Rectal smooth muscle tissue (tissue), 1 donor: ENCODE results near the gene KCTD8.

Experiments
- H3K27ac ChIP-seq: one replicate; pipeline ENCODE4 v1.7.0; 2013; ENCODE audit warnings: low read depth, low read length, inconsistent platforms
- H3K27me3 ChIP-seq: one replicate; pipeline ENCODE4 v1.7.0; 2013; ENCODE audit warnings: low read length; ENCODE audit not compliant: control insufficient read depth, insufficient read depth
- H3K36me3 ChIP-seq: one replicate; pipeline ENCODE4 v1.7.0; 2013; ENCODE audit warnings: low read length; ENCODE audit not compliant: control insufficient read depth, insufficient read depth
- H3K4me1 ChIP-seq: one replicate; pipeline ENCODE4 v1.7.0; 2013; ENCODE audit warnings: low read length; ENCODE audit not compliant: control insufficient read depth, insufficient read depth
- H3K4me3 ChIP-seq: one replicate; pipeline ENCODE4 v1.7.0; 2013; ENCODE audit warnings: low read length
- H3K9ac ChIP-seq: one replicate; pipeline ENCODE4 v1.7.0; 2013; ENCODE audit warnings: low read length

KCTD8 gene

DNA sequence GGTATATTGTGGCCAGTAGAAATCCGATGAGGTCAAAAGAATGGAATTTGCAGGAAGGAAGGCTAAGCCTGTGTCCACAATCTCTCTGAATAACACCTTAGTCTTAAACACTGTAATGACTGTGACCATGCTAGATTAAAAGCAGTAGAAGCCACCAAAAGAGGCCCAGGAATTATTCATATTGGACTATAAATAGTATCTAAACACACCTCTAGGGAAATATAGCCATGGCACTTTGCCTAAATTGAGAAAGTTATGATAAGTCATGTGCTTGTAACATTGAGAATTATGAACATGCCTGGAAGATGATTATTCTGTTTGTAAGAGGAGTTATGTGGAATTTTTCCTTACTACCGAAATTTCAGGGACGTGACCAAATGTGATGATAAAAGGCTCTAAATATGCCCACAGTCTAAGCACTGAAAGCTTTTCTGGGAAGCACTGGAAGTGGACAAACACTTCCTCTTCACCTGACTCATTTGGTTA, 298.5 kb downstream of the KCTD8 start:
- H3K9ac ChIP-seq = no peak overlapping the region
- no peaks in the 10 kb centered on the region for H3K36me3 ChIP-seq
- H3K4me1 ChIP-seq = no peaks in the 10 kb centered on the region
- no peaks in the 10 kb centered on the region for H3K27me3 ChIP-seq
- no peak overlapping the region for H3K27ac ChIP-seq
- no peak overlapping the region for H3K4me3 ChIP-seq

DNA sequence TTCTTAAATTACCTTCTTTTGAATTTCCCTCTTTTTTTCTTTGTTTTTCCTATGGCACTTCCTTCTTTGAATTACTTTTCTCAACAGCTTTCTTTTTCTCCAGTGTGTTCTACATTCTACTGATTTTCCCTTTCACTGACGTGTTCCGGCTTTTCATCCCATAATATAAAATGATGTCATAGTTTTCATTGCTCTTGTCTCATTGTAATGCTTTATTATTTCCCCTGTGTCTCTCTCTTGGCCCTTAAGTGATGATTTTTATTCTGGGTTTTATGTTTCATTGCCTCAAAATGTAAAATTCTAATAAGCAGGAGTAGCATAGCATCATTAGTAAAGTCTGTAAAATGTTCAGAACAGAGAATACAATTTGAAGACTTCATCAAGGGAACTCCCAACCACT, 299.3 kb downstream of the KCTD8 start:
- Histone ChIP-seq H3K27me3 (no peaks in the 10 kb centered on the region), H3K9ac (no peak overlapping the region), H3K4me1 (no peaks in the 10 kb centered on the region), H3K4me3 (no peak overlapping the region), H3K27ac (no peak overlapping the region), H3K36me3 (no peaks in the 10 kb centered on the region)

DNA sequence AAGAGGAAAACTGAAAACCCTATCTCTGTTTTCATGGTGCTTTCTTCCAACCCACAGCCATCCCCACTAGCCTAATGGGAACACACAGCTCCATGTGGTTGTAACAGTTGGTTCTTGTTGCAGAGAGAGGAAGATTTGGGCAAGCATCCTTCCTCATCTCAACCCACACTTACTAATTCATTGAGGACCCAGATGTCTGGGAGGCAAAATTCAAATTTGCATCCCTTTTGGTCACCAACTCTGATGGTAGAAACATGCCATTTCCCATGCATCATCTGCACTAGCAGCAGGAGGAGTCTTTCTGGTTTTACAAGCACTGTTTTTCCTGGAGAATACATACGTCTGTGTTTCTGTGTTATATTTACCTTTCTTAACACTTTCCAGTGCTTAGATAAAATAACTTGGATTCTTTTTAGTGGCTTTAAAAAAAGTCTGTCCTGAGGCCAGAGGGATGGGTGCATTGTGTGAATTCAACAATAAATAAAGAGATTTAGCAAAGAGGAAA, 301.0 kb downstream of the KCTD8 start:
- H3K27ac ChIP-seq = no peak overlapping the region
- no peak overlapping the region for H3K9ac ChIP-seq
- H3K27me3 ChIP-seq = no peaks in the 10 kb centered on the region
- H3K4me3 ChIP-seq = no peak overlapping the region
- no peaks in the 10 kb centered on the region for H3K4me1 ChIP-seq
- no peaks in the 10 kb centered on the region for H3K36me3 ChIP-seq

DNA sequence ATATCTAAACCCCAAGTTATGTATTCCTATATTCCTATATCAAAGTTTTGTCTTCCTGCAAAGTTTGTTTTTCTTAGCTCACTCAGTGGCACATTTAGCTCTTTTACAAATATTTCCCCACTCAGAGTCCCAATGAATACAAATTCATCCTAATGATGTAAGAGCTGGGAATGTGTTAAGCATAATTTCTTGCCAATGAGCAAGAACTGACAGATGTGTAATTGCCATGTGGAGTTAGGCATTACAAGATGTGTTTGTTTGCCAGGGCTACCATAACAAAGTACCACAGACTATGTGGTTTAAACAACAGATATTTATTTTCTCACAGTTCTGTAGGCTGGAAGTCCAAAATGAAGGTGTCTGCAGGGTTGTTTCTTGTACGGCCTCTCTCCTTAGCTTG, 302.1 kb downstream of the KCTD8 start:
- Histone ChIP-seq H3K36me3 (no peaks in the 10 kb centered on the region), H3K9ac (no peak overlapping the region), H3K27me3 (no peaks in the 10 kb centered on the region), H3K4me3 (no peak overlapping the region), H3K27ac (no peak overlapping the region), H3K4me1 (no peaks in the 10 kb centered on the region)

DNA sequence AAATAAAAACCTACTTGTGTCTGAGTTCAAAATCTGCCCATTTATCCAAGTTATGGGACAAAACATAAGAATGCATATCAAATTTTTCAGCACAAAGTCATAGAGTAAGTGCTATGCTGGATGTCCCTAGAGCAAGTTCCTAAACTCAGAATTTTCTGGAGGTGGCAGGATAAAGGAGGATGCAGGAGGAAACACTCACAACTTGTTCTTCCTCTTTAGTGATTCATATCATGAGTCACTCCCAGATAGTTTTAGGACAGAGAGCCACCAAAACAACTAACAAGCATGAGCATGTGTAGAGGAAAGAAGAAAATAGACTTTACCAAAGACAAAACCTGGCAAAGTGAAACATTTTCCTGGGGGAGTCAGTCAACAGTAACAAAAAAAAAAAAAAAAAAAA, 302.7 kb downstream of the KCTD8 start:
- no peak overlapping the region for H3K4me3 ChIP-seq
- no peaks in the 10 kb centered on the region for H3K4me1 ChIP-seq
- H3K36me3 ChIP-seq = no peaks in the 10 kb centered on the region
- no peaks in the 10 kb centered on the region for H3K27me3 ChIP-seq
- H3K27ac ChIP-seq = no peak overlapping the region
- no peak overlapping the region for H3K9ac ChIP-seq

DNA sequence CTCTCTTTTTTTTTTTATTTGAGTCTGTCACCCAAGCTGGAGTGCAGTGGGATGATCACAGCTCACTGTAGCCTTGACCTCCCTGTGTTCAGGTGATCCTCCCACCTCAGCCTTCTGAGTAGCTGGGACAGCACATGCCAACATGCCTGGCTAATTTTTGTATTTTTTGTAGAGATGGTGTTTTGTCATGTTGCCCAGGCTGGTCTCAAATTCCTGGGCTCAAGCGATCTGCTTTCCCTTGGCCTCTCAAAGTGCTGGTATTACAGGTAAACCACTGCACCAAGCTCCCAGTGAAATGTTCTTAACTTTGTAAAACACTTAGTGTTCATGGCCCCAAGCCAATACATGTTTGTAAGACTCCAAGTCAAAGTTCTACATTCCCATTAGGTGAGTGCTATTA, 316.1 kb downstream of the KCTD8 start:
- Histone ChIP-seq H3K9ac (no peak overlapping the region), H3K4me1 (no peaks in the 10 kb centered on the region), H3K36me3 (no peaks in the 10 kb centered on the region), H3K27me3 (no peaks in the 10 kb centered on the region), H3K4me3 (no peak overlapping the region), H3K27ac (no peak overlapping the region)
